Breast epithelium (tissue), 3 donors: ENCODE measurements around the gene YWHAE.

Experiments used
- CTCF ChIP-seq, 3 donors: fragments of 450-650 bp; IDR thresholded peaks; one replicate each; pipeline ENCODE4 v1.5.1; 2016 to 2017; ENCODE audit warnings: antibody characterized with exemption in 3 of 3, mild to moderate bottlenecking in 3 of 3, moderate library complexity in 3 of 3
- POLR2AphosphoS5 ChIP-seq, 3 donors: sonication (generic); formaldehyde crosslinking; IDR thresholded peaks; one replicate each; pipeline ENCODE4 v1.6.1; 2017; ENCODE audit warnings: antibody characterized with exemption in 3 of 3

GRCh38 chr17:1373707-1374237, 26.2 kb downstream of the YWHAE start:
- TF ChIP-seq CTCF (IDR thresholded peaks at IDR 0.05) (no peak), POLR2AphosphoS5 (IDR thresholded peaks at IDR 0.05) (no peak)
